Spleen (tissue), 11 donors: ENCODE measurements around the gene ADARB2. TPM values are rescaled to one million over a fixed set of nuclear protein-coding genes. Genes with fewer than 3 reads are reported as not detected.

Experiments used
- DNase-seq: peaks from one replicate; pipeline ENCODE4 v3.0.0-alpha.2; 2020
- H3K27ac ChIP-seq, 8 donors: fragments of 200-600 bp; sonication (generic) in 7 of 8; 1 replicate in 4 of 8; 2 replicates in 4 of 8; pipeline versions ENCODE4 v1.5.0 to v1.8.0; 2016 to 2021; ENCODE audit warnings: inconsistent platforms in 4 of 8, mild to moderate bottlenecking in 4 of 8, moderate library complexity in 1 of 8
- H3K27me3 ChIP-seq, 7 donors: fragments of 200-600 bp; sonication (generic) in 6 of 7; replicated peaks in 1 of 7; 1 replicate in 4 of 7; 2 replicates in 3 of 7; pipeline versions ENCODE4 v1.5.0 to v1.8.0; 2016 to 2021; ENCODE audit warnings: inconsistent platforms in 3 of 7, mild to moderate bottlenecking in 1 of 7
- H3K36me3 ChIP-seq, 6 donors: fragments of 200-600 bp; sonication (generic) in 5 of 6; 1 replicate in 4 of 6; 2 replicates in 2 of 6; pipeline versions ENCODE4 v1.5.0 to v1.8.0; 2016 to 2021; ENCODE audit warnings: inconsistent platforms in 2 of 6
- H3K4me1 ChIP-seq, 6 donors: fragments of 200-600 bp; sonication (generic) in 5 of 6; 1 replicate in 3 of 6; 2 replicates in 3 of 6; pipeline versions ENCODE4 v1.5.0 to v1.8.0; 2016 to 2021; ENCODE audit warnings: inconsistent platforms in 3 of 6
- H3K4me3 ChIP-seq, 8 donors: fragments of 200-600 bp; sonication (generic) in 7 of 8; 1 replicate in 4 of 8; 2 replicates in 4 of 8; pipeline versions ENCODE4 v1.5.0 to v1.8.0; 2016 to 2021; ENCODE audit warnings: inconsistent platforms in 4 of 8, mild to moderate bottlenecking in 4 of 8, moderate library complexity in 2 of 8
- H3K9me3 ChIP-seq, 8 donors: fragments of 200-600 bp; sonication (generic) in 7 of 8; 1 replicate in 4 of 8; 2 replicates in 4 of 8; pipeline versions ENCODE4 v1.5.0 to v1.8.0; 2016 to 2021; ENCODE audit warnings: inconsistent platforms in 4 of 8
- POLR2A ChIP-seq, 3 donors: fragments of 450-650 bp; IDR thresholded peaks; one replicate each; pipeline ENCODE4 v1.5.1; 2017; ENCODE audit warnings: antibody characterized with exemption in 3 of 3, mild to moderate bottlenecking in 1 of 3
- POLR2AphosphoS5 ChIP-seq, 3 donors: sonication (generic); formaldehyde crosslinking; IDR thresholded peaks; one replicate each; pipeline ENCODE4 v1.5.1; 2017; ENCODE audit warnings: antibody characterized with exemption in 3 of 3
- WGBS, 5 donors: extraction: QIAGEN DNeasy Blood & Tissue Kit in 3 of 5; methylation state at CpG; one replicate each; pipeline versions ENCODE4 v1.1.5 to v1.1.7; 2013 to 2018; 5-methylcytosine and 5-hydroxymethylcytosine counted together
- intact Hi-C: fragments of 100-400 bp; cut with DNase I; formaldehyde crosslinking; loops from one replicate; pipeline ENCODE4 v1.15.0; 2023; ENCODE audit warnings: low total_unique reads
- polyA plus RNA-seq, 3 donors: library from polyadenylated mRNA; stranded (reverse); fragments of 200-250 nt; gene quantifications; one replicate each; pipeline ENCODE4 v1.2.1, GENCODE V29; 2013
- total RNA-seq, 7 donors: library from RNA; depleted of rRNA in 3 of 7; stranded (reverse); fragments of >200 nt in 3 of 7; fragmentation: NEBNext Ultra II Directional in 4 of 7; extraction: Animal tissue kit (Norgen Biotek cat#: 25700) in 4 of 7; gene quantifications; one replicate each; pipeline versions ENCODE4 v1.1.0 to v1.2.1, GENCODE V29; 2016 to 2021
- TF ChIP-seq, protein P1 (sequence below), 11 experiments: fragments of 200-600 bp in 7 of 11; fragments of 450-650 bp in 4 of 11; sonication (generic) in 4 of 11; IDR thresholded peaks in 8 of 11; conservative IDR thresholded peaks in 3 of 11; 1 replicate in 7 of 11; 2 replicates in 4 of 11; pipeline versions ENCODE4 v1.4.0 to v1.8.0; 2016 to 2021; ENCODE audit warnings: antibody characterized with exemption in 11 of 11, inconsistent platforms in 4 of 11, mild to moderate bottlenecking in 1 of 11
- donor health status: healthy with polysubstance abuse.
- donor health status: DM: no; HTN: no; CAD: no; lungs with moderate emphysema.
- donor health status: DM: no; HTN: no; CAD: no.
- donor health status: Bipolar disorder and iron deficiency.
- donor health status: healthy.
- donor health status: DM: no; HTN: no; CAD: no.
- donor health status: DM: yes; HTN: yes; CAD: no.

The ADARB2 gene
- total and polyA plus RNA-seq, 10 donors: 0.05 to 8.1 (median 0.96) TPM

DNA sequence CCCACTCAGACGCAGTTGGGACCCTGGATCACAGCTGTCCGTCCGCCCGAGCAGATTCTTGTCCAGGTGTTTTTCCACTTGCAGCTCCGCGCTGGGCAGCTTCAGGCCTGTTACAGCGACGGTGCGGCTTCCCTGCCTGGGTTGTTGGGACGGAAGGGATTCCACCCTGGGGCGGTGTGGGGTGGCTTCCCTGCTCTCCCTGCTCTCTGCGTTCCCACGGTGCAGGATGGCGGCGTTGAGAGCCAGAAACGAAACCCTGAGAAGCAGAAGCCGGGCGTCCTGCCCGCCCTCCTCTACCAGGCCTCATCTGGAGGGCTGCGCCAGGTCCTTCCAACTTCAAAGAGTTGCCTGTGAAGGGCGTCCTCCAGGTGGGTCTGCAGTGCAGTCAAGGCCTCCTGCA is 194.4 kb downstream of the ADARB2 start:
- Histone ChIP-seq H3K4me3 (no peak overlapping the region), H3K27me3 (peaks cover 0 to 9% (median 0%) of the 10 kb centered on the region in 7 donors), H3K27ac (no peak overlapping the region), H3K36me3 (no peaks in the 10 kb centered on the region), H3K4me1 (no peaks in the 10 kb centered on the region), H3K9me3 (peaks cover 0 to 4% (median 0%) of the 10 kb centered on the region in 8 donors)
- peak; percentile 64 for DNase-seq
- no peak for TF ChIP-seq POLR2A (IDR thresholded peaks at IDR 0.05)
- no peak for TF ChIP-seq POLR2AphosphoS5 (IDR thresholded peaks at IDR 0.05)
- TF ChIP-seq, protein P1, sequence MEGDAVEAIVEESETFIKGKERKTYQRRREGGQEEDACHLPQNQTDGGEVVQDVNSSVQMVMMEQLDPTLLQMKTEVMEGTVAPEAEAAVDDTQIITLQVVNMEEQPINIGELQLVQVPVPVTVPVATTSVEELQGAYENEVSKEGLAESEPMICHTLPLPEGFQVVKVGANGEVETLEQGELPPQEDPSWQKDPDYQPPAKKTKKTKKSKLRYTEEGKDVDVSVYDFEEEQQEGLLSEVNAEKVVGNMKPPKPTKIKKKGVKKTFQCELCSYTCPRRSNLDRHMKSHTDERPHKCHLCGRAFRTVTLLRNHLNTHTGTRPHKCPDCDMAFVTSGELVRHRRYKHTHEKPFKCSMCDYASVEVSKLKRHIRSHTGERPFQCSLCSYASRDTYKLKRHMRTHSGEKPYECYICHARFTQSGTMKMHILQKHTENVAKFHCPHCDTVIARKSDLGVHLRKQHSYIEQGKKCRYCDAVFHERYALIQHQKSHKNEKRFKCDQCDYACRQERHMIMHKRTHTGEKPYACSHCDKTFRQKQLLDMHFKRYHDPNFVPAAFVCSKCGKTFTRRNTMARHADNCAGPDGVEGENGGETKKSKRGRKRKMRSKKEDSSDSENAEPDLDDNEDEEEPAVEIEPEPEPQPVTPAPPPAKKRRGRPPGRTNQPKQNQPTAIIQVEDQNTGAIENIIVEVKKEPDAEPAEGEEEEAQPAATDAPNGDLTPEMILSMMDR (IDR thresholded peaks at IDR 0.05 in 8 of 11, conservative IDR thresholded peaks at IDR 0.05 in 3 of 11): no peak
- 89 to 96% (median 94%) methylated on average over 5 to 21 of the region's 21 CpGs for WGBS, 5 donors
- intact Hi-C loops: no loop called here

GRCh38 chr10:1540144-1540543 is 197.2 kb downstream of the ADARB2 start:
- WGBS, 5 donors: 79 to 87% (median 85%) methylated on average over 11 to 14 of the region's 14 CpGs

GRCh38 chr10:1539216-1539615 is 198.1 kb downstream of the ADARB2 start:
- Histone ChIP-seq H3K4me1 (no peaks in the 10 kb centered on the region), H3K27ac (no peak overlapping the region), H3K36me3 (no peaks in the 10 kb centered on the region), H3K4me3 (no peak overlapping the region), H3K27me3 (peaks cover 0 to 2% (median 0%) of the 10 kb centered on the region in 7 donors), H3K9me3 (no peaks in the 10 kb centered on the region)
- peak; percentile 55 for DNase-seq
- 58 to 78% (median 75%) methylated on average over 5 of the region's 5 CpGs for WGBS, 5 donors
- intact Hi-C loops: no loop called here
- TF ChIP-seq, protein P1 (IDR thresholded peaks at IDR 0.05 in 8 of 11, conservative IDR thresholded peaks at IDR 0.05 in 3 of 11): no peak
- TF ChIP-seq POLR2A (IDR thresholded peaks at IDR 0.05) (no peak), POLR2AphosphoS5 (IDR thresholded peaks at IDR 0.05) (no peak)

More at GRCh38 chr10:1540144-1540543, 197.2 kb downstream of the ADARB2 start:
- no peak for TF ChIP-seq POLR2A (IDR thresholded peaks at IDR 0.05)
- TF ChIP-seq, protein P1 (IDR thresholded peaks at IDR 0.05 in 8 of 11, conservative IDR thresholded peaks at IDR 0.05 in 3 of 11): no peak
- no peak for TF ChIP-seq POLR2AphosphoS5 (IDR thresholded peaks at IDR 0.05)
- H3K4me1 ChIP-seq: no peaks in the 10 kb centered on the region
- peak; percentile 23 for DNase-seq
- no peak overlapping the region for H3K27ac ChIP-seq
- no peaks in the 10 kb centered on the region for H3K36me3 ChIP-seq
- no peaks in the 10 kb centered on the region for H3K9me3 ChIP-seq
- H3K27me3 ChIP-seq: peaks cover 0 to 5% (median 0%) of the 10 kb centered on the region in 7 donors
- intact Hi-C loops: no loop called here
- no peak overlapping the region for H3K4me3 ChIP-seq

- DNase-seq: peak; percentile 72
- H3K36me3 ChIP-seq: no peaks in the 10 kb centered on the region
- H3K27me3 ChIP-seq: peaks cover 0 to 4% (median 0%) of the 10 kb centered on the region in 7 donors
- TF ChIP-seq POLR2AphosphoS5 (IDR thresholded peaks at IDR 0.05) (no peak), POLR2A (IDR thresholded peaks at IDR 0.05) (no peak)
- TF ChIP-seq, protein P1 (IDR thresholded peaks at IDR 0.05 in 8 of 11, conservative IDR thresholded peaks at IDR 0.05 in 3 of 11): no peak
- WGBS, 5 donors: 75 to 86% (median 79%) methylated on average over 17 to 20 of the region's 20 CpGs
- H3K9me3 ChIP-seq: no peaks in the 10 kb centered on the region
- H3K4me1 ChIP-seq: no peaks in the 10 kb centered on the region
- intact Hi-C loops: no loop called here
- H3K27ac ChIP-seq: no peak overlapping the region
- no peak overlapping the region for H3K4me3 ChIP-seq
Measured at GRCh38 chr10:1538531-1539061, 198.7 kb downstream of the ADARB2 start.
